HCT116 (cell line): ENCODE results near the gene CREBRF.

Experiments
- ATF3 ChIP-seq: IDR thresholded peaks from 2 replicates; pipeline ENCODE4 v1.6.1; 2012
- CBX3 ChIP-seq: IDR thresholded peaks from 2 replicates; pipeline ENCODE4 v1.6.1; 2012; ENCODE audit warnings: low read depth
- EGR1 ChIP-seq: IDR thresholded peaks from 2 replicates; pipeline ENCODE4 v1.6.1; 2012; ENCODE audit warnings: low read depth
- EZH2 ChIP-seq: fragments of 200-600 bp; sonication (generic); IDR thresholded peaks from 2 replicates; pipeline ENCODE4 v1.6.1; 2017; ENCODE audit warnings: antibody characterized with exemption, mixed run types
- EZH2phosphoT487 ChIP-seq: fragments of 200-600 bp; IDR thresholded peaks from 2 replicates; pipeline ENCODE4 v1.6.1; 2018; ENCODE audit warnings: antibody characterized with exemption, borderline replicate concordance
- POLR2A ChIP-seq: IDR thresholded peaks from 2 replicates; pipeline ENCODE4 v1.7.0; 2011; ENCODE audit warnings: borderline replicate concordance; ENCODE audit not compliant: insufficient read depth, insufficient read length; ENCODE audit errors: extremely low read depth
- POLR2AphosphoS5 ChIP-seq: IDR thresholded peaks from 2 replicates; pipeline ENCODE4 v1.6.1; 2011; ENCODE audit warnings: mild to moderate bottlenecking, low read depth, low read length, moderate library complexity
- RAD21 ChIP-seq: IDR thresholded peaks from 2 replicates; pipeline ENCODE4 v1.6.1; 2012; ENCODE audit warnings: low read depth, mild to moderate bottlenecking
- REST ChIP-seq: IDR thresholded peaks from 2 replicates; pipeline ENCODE4 v1.6.1; 2012; ENCODE audit warnings: low read depth
- SP1 ChIP-seq: IDR thresholded peaks from 2 replicates; pipeline ENCODE4 v1.6.1; 2012; ENCODE audit warnings: low read depth
- SRF ChIP-seq: IDR thresholded peaks from 2 replicates; pipeline ENCODE4 v1.6.1; 2012; ENCODE audit warnings: low read depth
- YY1 ChIP-seq: IDR thresholded peaks from 2 replicates; pipeline ENCODE4 v1.6.1; 2011; ENCODE audit warnings: low read length, low read depth, moderate library complexity, mild to moderate bottlenecking; ENCODE audit not compliant: insufficient replicate concordance; ENCODE audit errors: extremely low read depth
- TF ChIP-seq, protein P1 (sequence below), 3 experiments: fragments of 200-600 bp in 1 of 3; sonication (generic) in 1 of 3; IDR thresholded peaks in 2 of 3; conservative IDR thresholded peaks in 1 of 3; 2 replicates each; pipeline ENCODE4 v1.5.1; 2012 to 2017; ENCODE audit warnings: low read depth in 2 of 3, low read length in 2 of 3, antibody characterized with exemption in 1 of 3, borderline replicate concordance in 1 of 3, control low read depth in 1 of 3, mild to moderate bottlenecking in 1 of 3, mixed read lengths in 1 of 3, mixed run types in 1 of 3, moderate library complexity in 1 of 3; ENCODE audit not compliant: insufficient read depth in 1 of 3
- TF ChIP-seq, protein P2 (sequence below): IDR thresholded peaks from 2 replicates; pipeline ENCODE4 v1.6.1; 2011; ENCODE audit warnings: mild to moderate bottlenecking, low read length, moderate library complexity; ENCODE audit not compliant: insufficient replicate concordance; ENCODE audit errors: extremely low read depth

- TF ChIP-seq, protein P1, sequence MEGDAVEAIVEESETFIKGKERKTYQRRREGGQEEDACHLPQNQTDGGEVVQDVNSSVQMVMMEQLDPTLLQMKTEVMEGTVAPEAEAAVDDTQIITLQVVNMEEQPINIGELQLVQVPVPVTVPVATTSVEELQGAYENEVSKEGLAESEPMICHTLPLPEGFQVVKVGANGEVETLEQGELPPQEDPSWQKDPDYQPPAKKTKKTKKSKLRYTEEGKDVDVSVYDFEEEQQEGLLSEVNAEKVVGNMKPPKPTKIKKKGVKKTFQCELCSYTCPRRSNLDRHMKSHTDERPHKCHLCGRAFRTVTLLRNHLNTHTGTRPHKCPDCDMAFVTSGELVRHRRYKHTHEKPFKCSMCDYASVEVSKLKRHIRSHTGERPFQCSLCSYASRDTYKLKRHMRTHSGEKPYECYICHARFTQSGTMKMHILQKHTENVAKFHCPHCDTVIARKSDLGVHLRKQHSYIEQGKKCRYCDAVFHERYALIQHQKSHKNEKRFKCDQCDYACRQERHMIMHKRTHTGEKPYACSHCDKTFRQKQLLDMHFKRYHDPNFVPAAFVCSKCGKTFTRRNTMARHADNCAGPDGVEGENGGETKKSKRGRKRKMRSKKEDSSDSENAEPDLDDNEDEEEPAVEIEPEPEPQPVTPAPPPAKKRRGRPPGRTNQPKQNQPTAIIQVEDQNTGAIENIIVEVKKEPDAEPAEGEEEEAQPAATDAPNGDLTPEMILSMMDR (IDR thresholded peaks at IDR 0.05 in 2 of 3, conservative IDR thresholded peaks at IDR 0.05 in 1 of 3; ENCODE audit: borderline replicate concordance in 1 of 3, insufficient read depth in 1 of 3, low read depth in 2 of 3, low read length in 2 of 3), result no peak
- TF ChIP-seq EZH2 (no peak), SP1 (no peak), RAD21 (no peak), POLR2AphosphoS5 (no peak), POLR2A (no peak), SRF (no peak), EZH2phosphoT487 (no peak), ATF3 (no peak), CBX3 (no peak), YY1 (no peak), REST (no peak), EGR1 (no peak)
- TF ChIP-seq, protein P2, sequence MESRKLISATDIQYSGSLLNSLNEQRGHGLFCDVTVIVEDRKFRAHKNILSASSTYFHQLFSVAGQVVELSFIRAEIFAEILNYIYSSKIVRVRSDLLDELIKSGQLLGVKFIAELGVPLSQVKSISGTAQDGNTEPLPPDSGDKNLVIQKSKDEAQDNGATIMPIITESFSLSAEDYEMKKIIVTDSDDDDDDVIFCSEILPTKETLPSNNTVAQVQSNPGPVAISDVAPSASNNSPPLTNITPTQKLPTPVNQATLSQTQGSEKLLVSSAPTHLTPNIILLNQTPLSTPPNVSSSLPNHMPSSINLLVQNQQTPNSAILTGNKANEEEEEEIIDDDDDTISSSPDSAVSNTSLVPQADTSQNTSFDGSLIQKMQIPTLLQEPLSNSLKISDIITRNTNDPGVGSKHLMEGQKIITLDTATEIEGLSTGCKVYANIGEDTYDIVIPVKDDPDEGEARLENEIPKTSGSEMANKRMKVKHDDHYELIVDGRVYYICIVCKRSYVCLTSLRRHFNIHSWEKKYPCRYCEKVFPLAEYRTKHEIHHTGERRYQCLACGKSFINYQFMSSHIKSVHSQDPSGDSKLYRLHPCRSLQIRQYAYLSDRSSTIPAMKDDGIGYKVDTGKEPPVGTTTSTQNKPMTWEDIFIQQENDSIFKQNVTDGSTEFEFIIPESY, result no peak
These were observed 119.4 kb downstream of the CREBRF start for GRCh38 chr5:173175523-173175922.
